Progenitor cell of endocrine pancreas (in vitro differentiated cells): ENCODE results near the gene KCNK4. TPM values are rescaled to one million over a fixed set of nuclear protein-coding genes. Genes with fewer than 3 reads are reported as not detected.
"Not testable (repeated sequence)": the region's sequence is repeated elsewhere in the genome, so short reads cannot be mapped to it uniquely, and the experiment has no call there.

Experiments used
- DNase-seq: peaks from one replicate; pipeline ENCODE4 v3.0.0; 2021; ENCODE audit warnings: low spot score; ENCODE audit not compliant: unreplicated experiment
- H3K27ac Mint-ChIP-seq: 2 replicates; pipeline ENCODE4 v1.8.0; 2021; ENCODE audit warnings: mild to moderate bottlenecking, moderate library complexity, mixed read lengths
- H3K27me3 Mint-ChIP-seq: 2 replicates; pipeline ENCODE4 v1.8.0; 2021; ENCODE audit warnings: mixed read lengths
- H3K36me3 Mint-ChIP-seq: 2 replicates; pipeline ENCODE4 v1.8.0; 2022; ENCODE audit warnings: mixed read lengths; ENCODE audit not compliant: insufficient read depth
- H3K4me1 Mint-ChIP-seq: 2 replicates; pipeline ENCODE4 v1.8.0; 2021; ENCODE audit warnings: low read depth, mixed read lengths
- H3K4me3 Mint-ChIP-seq: 2 replicates; pipeline ENCODE4 v1.8.0; 2021; ENCODE audit warnings: low read depth, mild to moderate bottlenecking, moderate library complexity, mixed read lengths
- H3K9me3 Mint-ChIP-seq: 2 replicates; pipeline ENCODE4 v1.8.0; 2021; ENCODE audit warnings: low read depth, mixed read lengths
- CTCF ChIP-seq: fragments of 200-600 bp; sonication (generic); IDR thresholded peaks from one replicate; pipeline ENCODE4 v1.5.0; 2021; ENCODE audit warnings: antibody characterized with exemption, mild to moderate bottlenecking; ENCODE audit not compliant: unreplicated experiment
- total RNA-seq: library from RNA; stranded (reverse); gene quantifications from 2 replicates; pipeline ENCODE4 v1.2.1, GENCODE V29; 2021

KCNK4 gene
- total RNA-seq, 1 donor from 2014 or later, result 0.62 TPM

GRCh38 chr11:64305691-64306562 lies 14.8 kb downstream of the KCNK4 start:
- H3K4me1 Mint-ChIP-seq, result peaks cover 9% of the 10 kb centered on the region
- H3K4me3 Mint-ChIP-seq, result peak overlapping the region; percentile 94
- H3K36me3 Mint-ChIP-seq, result no peaks in the 10 kb centered on the region
- no peaks in the 10 kb centered on the region for H3K9me3 Mint-ChIP-seq
- H3K27me3 Mint-ChIP-seq, result peaks cover 10% of the 10 kb centered on the region
- peak; percentile 57 for TF ChIP-seq CTCF
- DNase-seq, result peak; percentile 75
- H3K27ac Mint-ChIP-seq, result peak overlapping the region; percentile 96

GRCh38 chr11:64306563-64306875 lies 15.4 kb downstream of the KCNK4 start:
- Mint-ChIP-seq H3K36me3 (no peaks in the 10 kb centered on the region), H3K9me3 (no peaks in the 10 kb centered on the region), H3K4me1 (peaks cover 9% of the 10 kb centered on the region), H3K27me3 (peaks cover 9% of the 10 kb centered on the region), H3K27ac (peak overlapping the region; percentile 96), H3K4me3 (peak overlapping the region; percentile 94)
- TF ChIP-seq CTCF, result no peak
- DNase-seq, result no peak

- H3K36me3 Mint-ChIP-seq, result no peaks in the 10 kb centered on the region
- H3K27me3 Mint-ChIP-seq, result peaks cover 3% of the 10 kb centered on the region
- peaks cover 9% of the 10 kb centered on the region for H3K4me1 Mint-ChIP-seq
- H3K4me3 Mint-ChIP-seq, result peak overlapping the region; percentile 94
- H3K27ac Mint-ChIP-seq, result peak overlapping the region; percentile 96
- H3K9me3 Mint-ChIP-seq, result no peaks in the 10 kb centered on the region
- no peak for TF ChIP-seq CTCF
- DNase-seq, result no peak
Measured at GRCh38 chr11:64306876-64307622, 15.9 kb downstream of the KCNK4 start.

DNA sequence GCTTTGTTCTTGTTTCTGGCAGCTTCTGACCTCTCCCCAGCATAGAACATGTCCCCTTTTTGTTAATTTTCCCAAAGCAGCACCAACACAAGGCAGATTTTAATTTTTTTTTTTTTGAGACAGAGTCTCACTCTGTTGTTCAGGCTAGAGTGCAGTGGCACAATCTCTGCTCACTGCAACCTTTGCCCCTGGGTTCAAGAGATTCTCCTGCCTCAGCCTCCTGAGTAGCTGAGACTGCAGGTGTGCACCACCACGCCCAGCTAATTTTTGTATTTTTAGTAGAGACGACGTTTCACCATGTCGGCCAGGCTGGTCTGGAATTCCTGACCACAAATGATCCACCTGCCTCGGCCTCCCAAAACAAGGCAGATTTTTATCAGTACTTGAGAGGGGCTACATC lies 16.7 kb downstream of the KCNK4 start:
- not testable (repeated sequence) for H3K4me1 Mint-ChIP-seq, H3K4me3 Mint-ChIP-seq, H3K9me3 Mint-ChIP-seq, H3K27ac Mint-ChIP-seq, H3K36me3 Mint-ChIP-seq, DNase-seq, H3K27me3 Mint-ChIP-seq

DNA sequence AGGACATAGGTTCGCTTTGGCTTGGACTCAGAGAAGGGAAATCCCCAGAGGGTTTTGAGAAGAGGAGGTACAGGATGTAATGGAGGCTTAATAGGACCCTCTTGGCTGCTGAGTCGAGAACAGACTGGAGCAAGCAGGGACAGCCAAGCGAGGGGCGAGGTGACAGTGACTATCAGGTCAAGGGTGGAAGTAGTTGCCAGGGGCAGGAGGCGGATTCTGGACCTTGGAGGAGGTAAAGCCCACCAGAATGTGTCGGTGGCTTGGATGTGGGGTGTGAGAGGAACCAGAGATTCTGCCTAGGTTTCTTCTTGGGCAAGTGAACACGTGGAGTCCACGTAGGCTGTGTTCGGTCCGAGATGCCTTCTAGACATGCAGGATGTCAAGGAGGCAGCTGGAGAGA lies 21.8 kb downstream of the KCNK4 start:
- peaks cover 5% of the 10 kb centered on the region for H3K36me3 Mint-ChIP-seq

More for the DNA sequence above, 21.8 kb downstream of the KCNK4 start:
- peaks cover 6% of the 10 kb centered on the region for H3K4me1 Mint-ChIP-seq
- no peaks in the 10 kb centered on the region for H3K27me3 Mint-ChIP-seq
- peak overlapping the region; percentile 23 for H3K27ac Mint-ChIP-seq
- TF ChIP-seq CTCF, result no peak
- DNase-seq, result no peak
- H3K4me3 Mint-ChIP-seq, result no peak overlapping the region
- H3K9me3 Mint-ChIP-seq, result no peaks in the 10 kb centered on the region
